ENCODE data around the gene MVD. TPM values are rescaled to one million over a fixed set of nuclear protein-coding genes. Genes with fewer than 3 reads are reported as not detected.

Gene MVD
- total RNA-seq, 1 donor from 2014 or later = 123 TPM

DNA sequence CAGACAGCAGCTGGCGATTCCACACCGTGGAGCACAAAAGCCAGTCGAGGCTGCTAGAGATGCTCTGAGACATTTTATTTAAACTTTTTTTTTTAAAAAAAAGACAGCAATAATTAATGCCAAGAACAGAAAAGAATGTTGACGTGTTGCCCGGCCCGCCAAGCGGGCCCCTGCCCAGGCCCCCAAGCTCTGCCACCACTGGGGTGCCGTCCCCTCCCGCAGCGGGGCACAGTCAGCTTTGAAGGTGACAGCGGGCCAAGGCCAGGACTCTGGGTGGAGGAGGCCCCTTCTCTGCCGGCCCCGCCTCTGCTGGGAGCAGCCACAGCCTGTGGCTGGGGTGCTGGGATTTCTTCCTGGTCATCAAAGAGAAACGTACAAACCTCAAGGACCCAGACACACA is 33.5 kb upstream of the MVD start:
- Mint-ChIP-seq H3K27me3 (ENCODE audit: unreplicated experiment) (peaks cover 6% of the 10 kb centered on the region), H3K36me3 (ENCODE audit: low read depth, unreplicated experiment) (peaks cover 11% of the 10 kb centered on the region), H3K4me3 (ENCODE audit: unreplicated experiment) (no peak overlapping the region), H3K9me3 (ENCODE audit: unreplicated experiment) (no peaks in the 10 kb centered on the region), H3K27ac (ENCODE audit: unreplicated experiment) (no peak overlapping the region), H3K4me1 (ENCODE audit: unreplicated experiment) (peaks cover 16% of the 10 kb centered on the region)
- TF ChIP-seq, protein P1, sequence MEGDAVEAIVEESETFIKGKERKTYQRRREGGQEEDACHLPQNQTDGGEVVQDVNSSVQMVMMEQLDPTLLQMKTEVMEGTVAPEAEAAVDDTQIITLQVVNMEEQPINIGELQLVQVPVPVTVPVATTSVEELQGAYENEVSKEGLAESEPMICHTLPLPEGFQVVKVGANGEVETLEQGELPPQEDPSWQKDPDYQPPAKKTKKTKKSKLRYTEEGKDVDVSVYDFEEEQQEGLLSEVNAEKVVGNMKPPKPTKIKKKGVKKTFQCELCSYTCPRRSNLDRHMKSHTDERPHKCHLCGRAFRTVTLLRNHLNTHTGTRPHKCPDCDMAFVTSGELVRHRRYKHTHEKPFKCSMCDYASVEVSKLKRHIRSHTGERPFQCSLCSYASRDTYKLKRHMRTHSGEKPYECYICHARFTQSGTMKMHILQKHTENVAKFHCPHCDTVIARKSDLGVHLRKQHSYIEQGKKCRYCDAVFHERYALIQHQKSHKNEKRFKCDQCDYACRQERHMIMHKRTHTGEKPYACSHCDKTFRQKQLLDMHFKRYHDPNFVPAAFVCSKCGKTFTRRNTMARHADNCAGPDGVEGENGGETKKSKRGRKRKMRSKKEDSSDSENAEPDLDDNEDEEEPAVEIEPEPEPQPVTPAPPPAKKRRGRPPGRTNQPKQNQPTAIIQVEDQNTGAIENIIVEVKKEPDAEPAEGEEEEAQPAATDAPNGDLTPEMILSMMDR (IDR thresholded peaks at IDR 0.05; ENCODE audit: unreplicated experiment) = no peak
- no peak for DNase-seq (ENCODE audit: low spot score)

DNA sequence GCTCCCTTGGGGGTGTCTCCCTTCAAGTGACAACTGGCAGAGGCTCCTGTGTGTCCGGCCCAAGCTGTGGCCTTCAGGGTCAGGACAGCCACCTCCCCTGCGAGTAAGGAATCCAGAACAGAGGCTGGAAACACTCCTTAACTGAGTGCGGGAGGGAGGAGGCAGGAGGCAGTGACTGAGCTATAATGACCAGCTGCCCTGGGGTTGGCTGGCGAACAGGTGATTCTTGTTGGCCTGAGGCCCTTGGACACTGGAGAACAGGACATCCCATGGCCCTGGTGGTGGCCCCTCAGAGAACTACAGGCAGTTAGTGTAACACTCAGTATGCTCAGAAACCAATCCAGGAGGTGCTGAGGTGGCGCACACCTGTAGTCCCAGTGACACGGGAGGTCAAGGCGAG is 32.9 kb upstream of the MVD start:
- DNase-seq (ENCODE audit: low spot score) = no peak
- no peak overlapping the region for H3K27ac Mint-ChIP-seq (ENCODE audit: unreplicated experiment)
- peaks cover 6% of the 10 kb centered on the region for H3K27me3 Mint-ChIP-seq (ENCODE audit: unreplicated experiment)
- TF ChIP-seq, protein P1 (IDR thresholded peaks at IDR 0.05; ENCODE audit: unreplicated experiment) = no peak
- H3K9me3 Mint-ChIP-seq (ENCODE audit: unreplicated experiment) = no peaks in the 10 kb centered on the region
- no peak overlapping the region for H3K4me3 Mint-ChIP-seq (ENCODE audit: unreplicated experiment)
- H3K4me1 Mint-ChIP-seq (ENCODE audit: unreplicated experiment) = peaks cover 13% of the 10 kb centered on the region
- peaks cover 11% of the 10 kb centered on the region for H3K36me3 Mint-ChIP-seq (ENCODE audit: low read depth, unreplicated experiment)

DNA sequence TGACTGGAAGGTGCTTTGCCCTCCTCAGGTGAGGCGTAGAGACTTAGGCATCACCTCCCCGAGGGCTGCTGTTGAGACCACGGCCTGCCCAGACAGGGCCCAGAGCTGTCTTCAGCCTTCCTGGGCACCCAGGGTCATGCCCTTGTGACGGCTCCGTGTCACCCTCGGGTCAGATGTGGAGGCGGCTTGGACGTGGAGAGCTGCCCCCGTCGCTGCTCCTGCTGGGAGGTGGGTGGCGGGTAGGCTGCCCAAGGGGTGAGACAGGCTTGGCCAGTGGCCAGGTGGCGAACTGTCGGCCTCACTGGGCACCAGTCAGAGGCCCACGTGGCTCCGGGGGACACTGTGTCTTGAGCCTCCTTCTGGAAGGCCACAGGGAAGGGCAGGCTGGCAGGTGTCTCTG is 32.3 kb upstream of the MVD start:
- H3K27ac Mint-ChIP-seq (ENCODE audit: unreplicated experiment) = no peak overlapping the region
- no peak overlapping the region for H3K4me3 Mint-ChIP-seq (ENCODE audit: unreplicated experiment)
- TF ChIP-seq, protein P1 (IDR thresholded peaks at IDR 0.05; ENCODE audit: unreplicated experiment) = no peak
- DNase-seq (ENCODE audit: low spot score) = no peak
- H3K4me1 Mint-ChIP-seq (ENCODE audit: unreplicated experiment) = peaks cover 12% of the 10 kb centered on the region
- peaks cover 11% of the 10 kb centered on the region for H3K36me3 Mint-ChIP-seq (ENCODE audit: low read depth, unreplicated experiment)
- H3K27me3 Mint-ChIP-seq (ENCODE audit: unreplicated experiment) = peaks cover 10% of the 10 kb centered on the region
- no peaks in the 10 kb centered on the region for H3K9me3 Mint-ChIP-seq (ENCODE audit: unreplicated experiment)

DNA sequence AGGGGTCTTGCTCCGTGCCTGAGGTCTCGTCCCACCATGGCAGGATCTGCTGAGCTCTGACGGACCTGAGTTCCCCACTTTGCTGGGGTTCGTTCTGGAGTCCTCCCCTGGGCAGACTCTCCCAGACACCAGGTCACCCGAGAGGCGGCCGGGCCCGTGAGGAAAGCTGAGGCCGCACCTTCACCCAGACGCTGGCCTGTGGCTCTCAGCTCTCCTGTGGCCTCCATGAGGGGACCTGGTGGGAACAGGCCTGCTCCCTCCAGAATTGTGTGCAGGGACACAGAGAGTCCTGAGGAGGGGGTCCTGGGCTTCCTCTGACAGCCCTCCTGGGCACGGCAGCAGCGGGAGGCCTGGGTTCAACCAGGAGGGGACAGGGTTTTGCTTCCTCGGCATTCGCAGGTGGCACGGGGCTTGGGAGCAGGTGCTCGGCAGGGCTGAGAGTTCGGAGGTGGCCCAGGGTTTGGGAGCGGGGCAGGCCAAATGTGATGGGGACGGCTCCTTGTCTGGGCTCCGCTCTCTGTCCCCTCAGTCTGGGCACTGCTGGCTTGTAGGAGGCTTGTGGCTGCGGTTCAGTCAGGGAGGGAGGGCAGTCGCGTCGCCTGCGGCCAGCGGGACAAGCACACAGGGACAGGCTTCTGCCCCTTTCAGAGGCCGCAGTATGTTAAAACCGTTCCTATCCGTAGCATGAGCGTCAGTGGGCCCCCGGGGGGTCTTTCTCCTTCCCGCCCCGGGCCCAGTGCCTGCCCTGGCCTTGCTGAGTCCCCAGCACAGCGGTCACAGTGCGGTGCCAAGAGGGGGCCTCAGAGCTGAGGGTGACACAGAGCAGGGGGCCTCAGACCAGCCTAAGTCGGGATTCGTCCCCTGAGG is 31.6 kb upstream of the MVD start:
- Mint-ChIP-seq H3K36me3 (ENCODE audit: low read depth, unreplicated experiment) (peaks cover 6% of the 10 kb centered on the region), H3K27ac (ENCODE audit: unreplicated experiment) (no peak overlapping the region), H3K27me3 (ENCODE audit: unreplicated experiment) (peaks cover 10% of the 10 kb centered on the region), H3K9me3 (ENCODE audit: unreplicated experiment) (no peaks in the 10 kb centered on the region), H3K4me3 (ENCODE audit: unreplicated experiment) (no peak overlapping the region), H3K4me1 (ENCODE audit: unreplicated experiment) (peaks cover 5% of the 10 kb centered on the region)
- TF ChIP-seq, protein P1 (IDR thresholded peaks at IDR 0.05; ENCODE audit: unreplicated experiment) = no peak
- DNase-seq (ENCODE audit: low spot score) = no peak
